ENCODE data around the gene ASGR2.

- TF ChIP-seq GATA3 (IDR thresholded peaks at IDR 0.05; ENCODE audit: low read depth, low read length) (no peak), GATA2 (IDR thresholded peaks at IDR 0.05; ENCODE audit: low read depth, low read length) (no peak)
Observed at GRCh38 chr17:7130621-7131422, 16.2 kb upstream of the ASGR2 start.

Data from SH-SY5Y (cell line).